ENCODE data around the gene CDH4.

The CDH4 gene

DNA sequence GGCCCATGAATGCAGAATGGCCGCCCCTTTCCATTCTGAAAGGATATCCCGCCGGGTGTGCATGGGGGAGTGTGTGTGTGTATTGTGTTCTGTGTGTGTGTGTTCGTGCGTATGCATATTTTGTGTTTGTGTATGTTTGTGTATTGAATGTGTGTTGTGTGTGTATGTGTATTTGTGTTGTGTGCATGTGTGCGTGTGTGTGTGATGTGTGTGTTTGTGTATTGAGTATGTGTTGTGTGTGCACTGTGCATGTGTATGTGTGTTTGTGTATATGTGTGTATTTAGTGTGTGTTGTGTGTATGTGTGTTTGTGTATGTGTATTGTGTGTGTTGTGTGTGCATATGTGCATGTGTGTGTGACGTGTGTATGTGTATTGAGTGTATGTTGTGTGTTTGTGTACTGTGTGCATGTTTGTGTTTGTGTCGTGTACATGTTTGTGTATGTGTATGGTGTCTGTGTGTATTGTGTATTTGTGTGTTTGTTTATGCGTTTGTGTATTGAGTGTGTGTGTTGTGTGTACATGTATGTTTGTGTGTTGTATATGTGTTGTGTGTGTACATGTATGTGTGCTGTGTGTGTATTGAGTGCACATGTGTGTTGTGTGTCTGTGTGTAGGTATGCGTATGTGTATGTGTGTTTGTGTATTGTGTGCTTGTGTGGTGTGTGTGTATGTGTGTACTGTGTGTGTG is 587.3 kb downstream of the CDH4 start (continued):
- TF ChIP-seq, protein P1, sequence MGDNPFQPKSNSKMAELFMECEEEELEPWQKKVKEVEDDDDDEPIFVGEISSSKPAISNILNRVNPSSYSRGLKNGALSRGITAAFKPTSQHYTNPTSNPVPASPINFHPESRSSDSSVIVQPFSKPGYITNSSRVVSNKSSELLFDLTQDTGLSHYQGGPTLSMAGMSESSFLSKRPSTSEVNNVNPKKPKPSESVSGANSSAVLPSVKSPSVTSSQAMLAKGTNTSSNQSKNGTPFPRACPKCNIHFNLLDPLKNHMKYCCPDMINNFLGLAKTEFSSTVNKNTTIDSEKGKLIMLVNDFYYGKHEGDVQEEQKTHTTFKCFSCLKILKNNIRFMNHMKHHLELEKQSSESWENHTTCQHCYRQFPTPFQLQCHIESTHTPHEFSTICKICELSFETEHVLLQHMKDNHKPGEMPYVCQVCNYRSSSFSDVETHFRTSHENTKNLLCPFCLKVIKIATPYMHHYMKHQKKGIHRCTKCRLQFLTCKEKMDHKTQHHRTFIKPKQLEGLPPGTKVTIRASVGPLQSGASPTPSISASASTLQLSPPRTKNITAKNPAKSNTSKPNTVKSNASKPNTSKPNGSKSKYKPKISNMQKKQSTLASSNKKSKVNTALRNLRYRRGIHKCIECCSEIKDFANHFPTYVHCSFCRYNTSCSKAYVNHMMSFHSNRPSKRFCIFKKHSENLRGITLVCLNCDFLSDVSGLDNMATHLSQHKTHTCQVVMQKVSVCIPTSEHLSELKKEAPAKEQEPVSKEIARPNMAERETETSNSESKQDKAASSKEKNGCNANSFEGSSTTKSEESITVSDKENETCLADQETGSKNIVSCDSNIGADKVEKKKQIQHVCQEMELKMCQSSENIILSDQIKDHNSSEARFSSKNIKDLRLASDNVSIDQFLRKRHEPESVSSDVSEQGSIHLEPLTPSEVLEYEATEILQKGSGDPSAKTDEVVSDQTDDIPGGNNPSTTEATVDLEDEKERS (tag by site-specific recombination; IDR thresholded peaks at IDR 0.05): no peak
- TF ChIP-seq, protein P2, sequence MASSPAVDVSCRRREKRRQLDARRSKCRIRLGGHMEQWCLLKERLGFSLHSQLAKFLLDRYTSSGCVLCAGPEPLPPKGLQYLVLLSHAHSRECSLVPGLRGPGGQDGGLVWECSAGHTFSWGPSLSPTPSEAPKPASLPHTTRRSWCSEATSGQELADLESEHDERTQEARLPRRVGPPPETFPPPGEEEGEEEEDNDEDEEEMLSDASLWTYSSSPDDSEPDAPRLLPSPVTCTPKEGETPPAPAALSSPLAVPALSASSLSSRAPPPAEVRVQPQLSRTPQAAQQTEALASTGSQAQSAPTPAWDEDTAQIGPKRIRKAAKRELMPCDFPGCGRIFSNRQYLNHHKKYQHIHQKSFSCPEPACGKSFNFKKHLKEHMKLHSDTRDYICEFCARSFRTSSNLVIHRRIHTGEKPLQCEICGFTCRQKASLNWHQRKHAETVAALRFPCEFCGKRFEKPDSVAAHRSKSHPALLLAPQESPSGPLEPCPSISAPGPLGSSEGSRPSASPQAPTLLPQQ (tag by site-specific recombination; IDR thresholded peaks at IDR 0.05): no peak
- TF ChIP-seq, protein P3, sequence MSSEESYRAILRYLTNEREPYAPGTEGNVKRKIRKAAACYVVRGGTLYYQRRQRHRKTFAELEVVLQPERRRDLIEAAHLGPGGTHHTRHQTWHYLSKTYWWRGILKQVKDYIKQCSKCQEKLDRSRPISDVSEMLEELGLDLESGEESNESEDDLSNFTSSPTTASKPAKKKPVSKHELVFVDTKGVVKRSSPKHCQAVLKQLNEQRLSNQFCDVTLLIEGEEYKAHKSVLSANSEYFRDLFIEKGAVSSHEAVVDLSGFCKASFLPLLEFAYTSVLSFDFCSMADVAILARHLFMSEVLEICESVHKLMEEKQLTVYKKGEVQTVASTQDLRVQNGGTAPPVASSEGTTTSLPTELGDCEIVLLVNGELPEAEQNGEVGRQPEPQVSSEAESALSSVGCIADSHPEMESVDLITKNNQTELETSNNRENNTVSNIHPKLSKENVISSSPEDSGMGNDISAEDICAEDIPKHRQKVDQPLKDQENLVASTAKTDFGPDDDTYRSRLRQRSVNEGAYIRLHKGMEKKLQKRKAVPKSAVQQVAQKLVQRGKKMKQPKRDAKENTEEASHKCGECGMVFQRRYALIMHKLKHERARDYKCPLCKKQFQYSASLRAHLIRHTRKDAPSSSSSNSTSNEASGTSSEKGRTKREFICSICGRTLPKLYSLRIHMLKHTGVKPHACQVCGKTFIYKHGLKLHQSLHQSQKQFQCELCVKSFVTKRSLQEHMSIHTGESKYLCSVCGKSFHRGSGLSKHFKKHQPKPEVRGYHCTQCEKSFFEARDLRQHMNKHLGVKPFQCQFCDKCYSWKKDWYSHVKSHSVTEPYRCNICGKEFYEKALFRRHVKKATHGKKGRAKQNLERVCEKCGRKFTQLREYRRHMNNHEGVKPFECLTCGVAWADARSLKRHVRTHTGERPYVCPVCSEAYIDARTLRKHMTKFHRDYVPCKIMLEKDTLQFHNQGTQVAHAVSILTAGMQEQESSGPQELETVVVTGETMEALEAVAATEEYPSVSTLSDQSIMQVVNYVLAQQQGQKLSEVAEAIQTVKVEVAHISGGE (tag by site-specific recombination; conservative IDR thresholded peaks at IDR 0.05; ENCODE audit: low read depth): no peak
- TF ChIP-seq TSHZ1 (tag by site-specific recombination; IDR thresholded peaks at IDR 0.05; ENCODE audit: borderline replicate concordance) (no peak), ZNF132 (tag by site-specific recombination; IDR thresholded peaks at IDR 0.05; ENCODE audit: borderline replicate concordance) (no peak), ZBTB20 (tag by site-specific recombination; IDR thresholded peaks at IDR 0.05) (no peak), ZNF792 (tag by site-specific recombination; IDR thresholded peaks at IDR 0.05) (no peak), ZNF660 (tag by site-specific recombination; IDR thresholded peaks at IDR 0.05) (no peak), ZIC2 (tag by site-specific recombination; IDR thresholded peaks at IDR 0.05) (peak; percentile 23; the same call in 1 of the 2 replicates), ZNF350 (tag by site-specific recombination; IDR thresholded peaks at IDR 0.05) (no peak), ZNF335 (tag by site-specific recombination; conservative IDR thresholded peaks at IDR 0.05) (no peak), ZNF701 (tag by site-specific recombination; IDR thresholded peaks at IDR 0.05) (no peak), ZNF248 (tag by site-specific recombination; IDR thresholded peaks at IDR 0.05) (no peak), ZNF530 (tag by site-specific recombination; IDR thresholded peaks at IDR 0.05; ENCODE audit: low read depth) (no peak), KLF16 (tag by site-specific recombination; IDR thresholded peaks at IDR 0.05) (no peak), KLF9 (tag by site-specific recombination; IDR thresholded peaks at IDR 0.05; ENCODE audit: low read depth) (no peak), OVOL3 (tag by site-specific recombination; IDR thresholded peaks at IDR 0.05) (no peak), ZNF354C (tag by site-specific recombination; IDR thresholded peaks at IDR 0.05; ENCODE audit: borderline replicate concordance, low read depth) (no peak), ZNF571 (tag by site-specific recombination; IDR thresholded peaks at IDR 0.05) (no peak), ZNF175 (tag by site-specific recombination; IDR thresholded peaks at IDR 0.05) (no peak; the same call in 1 of the 2 replicates)
- TF ChIP-seq, protein P4, sequence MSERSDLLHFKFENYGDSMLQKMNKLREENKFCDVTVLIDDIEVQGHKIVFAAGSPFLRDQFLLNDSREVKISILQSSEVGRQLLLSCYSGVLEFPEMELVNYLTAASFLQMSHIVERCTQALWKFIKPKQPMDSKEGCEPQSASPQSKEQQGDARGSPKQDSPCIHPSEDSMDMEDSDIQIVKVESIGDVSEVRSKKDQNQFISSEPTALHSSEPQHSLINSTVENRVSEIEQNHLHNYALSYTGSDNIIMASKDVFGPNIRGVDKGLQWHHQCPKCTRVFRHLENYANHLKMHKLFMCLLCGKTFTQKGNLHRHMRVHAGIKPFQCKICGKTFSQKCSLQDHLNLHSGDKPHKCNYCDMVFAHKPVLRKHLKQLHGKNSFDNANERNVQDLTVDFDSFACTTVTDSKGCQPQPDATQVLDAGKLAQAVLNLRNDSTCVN (tag by site-specific recombination; optimal IDR thresholded peaks at IDR 0.05): peak; percentile 16
- TF ChIP-seq, protein P5, sequence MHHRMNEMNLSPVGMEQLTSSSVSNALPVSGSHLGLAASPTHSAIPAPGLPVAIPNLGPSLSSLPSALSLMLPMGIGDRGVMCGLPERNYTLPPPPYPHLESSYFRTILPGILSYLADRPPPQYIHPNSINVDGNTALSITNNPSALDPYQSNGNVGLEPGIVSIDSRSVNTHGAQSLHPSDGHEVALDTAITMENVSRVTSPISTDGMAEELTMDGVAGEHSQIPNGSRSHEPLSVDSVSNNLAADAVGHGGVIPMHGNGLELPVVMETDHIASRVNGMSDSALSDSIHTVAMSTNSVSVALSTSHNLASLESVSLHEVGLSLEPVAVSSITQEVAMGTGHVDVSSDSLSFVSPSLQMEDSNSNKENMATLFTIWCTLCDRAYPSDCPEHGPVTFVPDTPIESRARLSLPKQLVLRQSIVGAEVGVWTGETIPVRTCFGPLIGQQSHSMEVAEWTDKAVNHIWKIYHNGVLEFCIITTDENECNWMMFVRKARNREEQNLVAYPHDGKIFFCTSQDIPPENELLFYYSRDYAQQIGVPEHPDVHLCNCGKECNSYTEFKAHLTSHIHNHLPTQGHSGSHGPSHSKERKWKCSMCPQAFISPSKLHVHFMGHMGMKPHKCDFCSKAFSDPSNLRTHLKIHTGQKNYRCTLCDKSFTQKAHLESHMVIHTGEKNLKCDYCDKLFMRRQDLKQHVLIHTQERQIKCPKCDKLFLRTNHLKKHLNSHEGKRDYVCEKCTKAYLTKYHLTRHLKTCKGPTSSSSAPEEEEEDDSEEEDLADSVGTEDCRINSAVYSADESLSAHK (tag by site-specific recombination; IDR thresholded peaks at IDR 0.05): no peak
